Adrenal gland (tissue), 12 donors: Measurements from ENCODE around the gene TUBD1. TPM values are rescaled to one million over a fixed set of nuclear protein-coding genes. Genes with fewer than 3 reads are reported as not detected.
A peak's percentile ranks its signal among the peaks of the same experiment; 100 is the strongest.

Experiments used
- DNase-seq, 7 donors: peaks; one replicate each; pipeline ENCODE4 v3.0.0-alpha.2; 2019 to 2020
- H3K27ac ChIP-seq, 5 donors: fragments of 200-600 bp; sonication (generic) in 4 of 5; 1 replicate in 3 of 5; 2 replicates in 2 of 5; pipeline versions ENCODE4 v1.5.1 to v1.8.0; 2016 to 2020; ENCODE audit warnings: mild to moderate bottlenecking in 1 of 5
- H3K27me3 ChIP-seq: fragments of 200-600 bp; 2 replicates; pipeline ENCODE4 v1.8.0; 2021
- H3K36me3 ChIP-seq, 2 donors: fragments of 200-600 bp; replicated peaks in 1 of 2; 1 replicate in 1 of 2; 2 replicates in 1 of 2; pipeline versions ENCODE4 v1.5.1 to v1.8.0; 2018 to 2022
- H3K4me1 ChIP-seq, 2 donors: fragments of 200-600 bp; replicated peaks in 1 of 2; 1 replicate in 1 of 2; 2 replicates in 1 of 2; pipeline versions ENCODE4 v1.5.1 to v1.8.0; 2018 to 2021
- H3K4me3 ChIP-seq, 4 donors: fragments of 200-600 bp; sonication (generic) in 3 of 4; one replicate each; pipeline ENCODE4 v1.5.1; 2016 to 2018
- H3K9me3 ChIP-seq, 3 donors: fragments of 200-600 bp; sonication (generic) in 1 of 3; replicated peaks in 1 of 3; 1 replicate in 2 of 3; 2 replicates in 1 of 3; pipeline versions ENCODE4 v1.5.1 to v1.8.0; 2016 to 2021
- POLR2A ChIP-seq, 2 donors: fragments of 450-650 bp; IDR thresholded peaks; one replicate each; pipeline ENCODE4 v1.6.1; 2017; ENCODE audit warnings: antibody characterized with exemption in 2 of 2, mild to moderate bottlenecking in 2 of 2, moderate library complexity in 1 of 2
- WGBS, 4 donors: extraction: QIAGEN DNeasy Blood & Tissue Kit in 2 of 4; methylation state at CpG; one replicate each; pipeline versions ENCODE4 v1.1.5 to v1.1.7; 2013 to 2017; 5-methylcytosine and 5-hydroxymethylcytosine counted together
- intact Hi-C, 2 donors: fragments of 100-400 bp; cut with DNase I; formaldehyde crosslinking; loops; one replicate each; pipeline versions ENCODE4 v1.14.1 to v1.15.0; 2022 to 2023
- polyA plus RNA-seq, 3 donors: library from polyadenylated mRNA; stranded (reverse); fragments of 200-250 nt in 2 of 3; fragments of 350-450 nt in 1 of 3; fragmentation: Illumina TruSeq in 1 of 3; extraction: RNeasy Lipid Tissue Mini Kit (QIAGEN cat#74804) in 1 of 3; gene quantifications; one replicate each; pipeline ENCODE4 v1.2.3, GENCODE V29; 2013 to 2014
- total RNA-seq, 9 donors: library from RNA; depleted of rRNA in 4 of 9; stranded (reverse); fragments of >200 nt in 4 of 9; fragments of 120-200 nt in 1 of 9; fragmentation: NEBNext Ultra II Directional in 1 of 9; extraction: Animal tissue kit (Norgen Biotek cat#: 25700) in 1 of 9; gene quantifications; one replicate each; pipeline versions ENCODE4 v1.1.0 to v1.2.4, GENCODE V29; 2013 to 2023
- TF ChIP-seq, protein P1 (sequence below), 6 experiments: fragments of 450-650 bp in 4 of 6; fragments of 200-600 bp in 2 of 6; sonication (generic) in 1 of 6; IDR thresholded peaks; 1 replicate in 5 of 6; 2 replicates in 1 of 6; pipeline versions ENCODE4 v1.5.1 to v1.8.0; 2016 to 2021; ENCODE audit warnings: antibody characterized with exemption in 6 of 6, mild to moderate bottlenecking in 2 of 6, moderate library complexity in 1 of 6
- donor health status: healthy with polysubstance abuse.
- donor health status: Bipolar disorder and iron deficiency.
- donor health status: DM: yes; HTN: yes; CAD: no.
- donor health status: DM: no; HTN: no; CAD: no.
- donor health status: DM: no; HTN: no; CAD: no.
- donor health status: DM: yes; HTN: yes; CAD: no.

TUBD1 gene
- total and polyA plus RNA-seq, 12 donors: 3.1 to 14.1 (median 7.6) TPM

DNA sequence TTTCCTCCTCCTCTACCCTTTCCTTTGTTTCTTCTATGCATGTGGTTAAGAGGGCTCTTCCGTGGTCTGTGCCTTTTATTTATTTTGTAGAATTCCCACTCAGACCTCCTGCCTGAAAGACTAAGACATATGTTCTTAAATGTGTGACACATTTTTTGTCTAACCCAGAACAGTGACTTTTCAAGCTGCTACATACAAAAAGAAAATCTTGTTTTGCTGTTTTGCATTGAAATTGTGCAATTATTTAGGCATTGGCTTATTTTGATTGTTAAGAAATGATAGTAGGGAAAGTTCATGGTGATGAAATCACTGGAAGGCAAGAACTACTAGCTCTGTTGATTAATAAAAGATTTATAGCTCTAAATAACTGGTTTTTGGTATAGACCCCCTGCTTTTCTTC lies 76.8 kb downstream of the TUBD1 start:
- H3K27me3 ChIP-seq: no peaks in the 10 kb centered on the region
- TF ChIP-seq, protein P1, sequence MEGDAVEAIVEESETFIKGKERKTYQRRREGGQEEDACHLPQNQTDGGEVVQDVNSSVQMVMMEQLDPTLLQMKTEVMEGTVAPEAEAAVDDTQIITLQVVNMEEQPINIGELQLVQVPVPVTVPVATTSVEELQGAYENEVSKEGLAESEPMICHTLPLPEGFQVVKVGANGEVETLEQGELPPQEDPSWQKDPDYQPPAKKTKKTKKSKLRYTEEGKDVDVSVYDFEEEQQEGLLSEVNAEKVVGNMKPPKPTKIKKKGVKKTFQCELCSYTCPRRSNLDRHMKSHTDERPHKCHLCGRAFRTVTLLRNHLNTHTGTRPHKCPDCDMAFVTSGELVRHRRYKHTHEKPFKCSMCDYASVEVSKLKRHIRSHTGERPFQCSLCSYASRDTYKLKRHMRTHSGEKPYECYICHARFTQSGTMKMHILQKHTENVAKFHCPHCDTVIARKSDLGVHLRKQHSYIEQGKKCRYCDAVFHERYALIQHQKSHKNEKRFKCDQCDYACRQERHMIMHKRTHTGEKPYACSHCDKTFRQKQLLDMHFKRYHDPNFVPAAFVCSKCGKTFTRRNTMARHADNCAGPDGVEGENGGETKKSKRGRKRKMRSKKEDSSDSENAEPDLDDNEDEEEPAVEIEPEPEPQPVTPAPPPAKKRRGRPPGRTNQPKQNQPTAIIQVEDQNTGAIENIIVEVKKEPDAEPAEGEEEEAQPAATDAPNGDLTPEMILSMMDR (IDR thresholded peaks at IDR 0.05): no peak
- no peak for TF ChIP-seq POLR2A (IDR thresholded peaks at IDR 0.05)
- 37 to 89% (median 83%) methylated on average over 1 of the region's 1 CpG for WGBS, 4 donors
- H3K36me3 ChIP-seq: peaks cover 0 to 6% of the 10 kb centered on the region in 2 donors
- H3K4me1 ChIP-seq: no peaks in the 10 kb centered on the region
- no peak overlapping the region for H3K4me3 ChIP-seq
- H3K27ac ChIP-seq: peak overlapping the region in 3 of 5 donors; percentile 4 to 42 (median 16)
- intact Hi-C loops: no loop called here
- H3K9me3 ChIP-seq: no peaks in the 10 kb centered on the region
- no peak for DNase-seq

GRCh38 chr17:59814685-59815084 lies 78.1 kb downstream of the TUBD1 start:
- peaks cover 0 to 9% of the 10 kb centered on the region in 2 donors for H3K36me3 ChIP-seq
- no peak for TF ChIP-seq POLR2A (IDR thresholded peaks at IDR 0.05)
- TF ChIP-seq, protein P1 (IDR thresholded peaks at IDR 0.05): no peak
- H3K4me3 ChIP-seq: no peak overlapping the region
- no peaks in the 10 kb centered on the region for H3K27me3 ChIP-seq
- H3K9me3 ChIP-seq: no peaks in the 10 kb centered on the region
- intact Hi-C loops: no loop called here
- H3K4me1 ChIP-seq: no peaks in the 10 kb centered on the region
- DNase-seq: no peak
- WGBS, 4 donors: 83 to 88% (median 85%) methylated on average over 3 of the region's 3 CpGs
- H3K27ac ChIP-seq: no peak overlapping the region

GRCh38 chr17:59814276-59814675 lies 78.5 kb downstream of the TUBD1 start:
- no peak overlapping the region for H3K4me3 ChIP-seq
- H3K9me3 ChIP-seq: no peaks in the 10 kb centered on the region
- H3K36me3 ChIP-seq: peaks cover 0 to 10% of the 10 kb centered on the region in 2 donors
- intact Hi-C loops: no loop called here
- no peak overlapping the region for H3K27ac ChIP-seq
- no peaks in the 10 kb centered on the region for H3K4me1 ChIP-seq
- DNase-seq: no peak
- no peaks in the 10 kb centered on the region for H3K27me3 ChIP-seq
- TF ChIP-seq POLR2A (IDR thresholded peaks at IDR 0.05): no peak
- TF ChIP-seq, protein P1 (IDR thresholded peaks at IDR 0.05): no peak
- WGBS, 4 donors: 94 to 100% (median 98%) methylated on average over 1 of the region's 1 CpG

DNA sequence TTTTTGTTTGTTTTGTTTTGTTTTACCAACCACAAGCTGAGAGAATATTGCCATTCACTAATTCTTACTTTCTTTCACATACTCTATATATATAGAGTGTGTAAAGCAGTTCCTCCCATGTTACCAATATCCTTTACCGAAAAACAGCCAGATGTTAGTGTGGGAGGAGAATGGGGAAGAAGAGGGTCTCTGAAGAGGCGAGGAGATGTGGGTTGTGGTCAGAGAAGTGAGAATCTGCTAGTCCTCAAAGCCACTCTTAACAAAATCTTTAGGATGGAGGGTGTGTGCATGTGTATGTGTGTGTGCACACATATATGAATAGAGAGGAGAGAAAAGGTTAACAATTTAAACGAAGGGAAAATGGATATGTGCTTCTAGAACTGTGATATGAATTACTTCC lies 80.6 kb downstream of the TUBD1 start:
- no peak overlapping the region for H3K4me3 ChIP-seq
- intact Hi-C loops: no loop called here
- H3K4me1 ChIP-seq: no peaks in the 10 kb centered on the region
- peaks cover 0 to 10% of the 10 kb centered on the region in 2 donors for H3K36me3 ChIP-seq
- H3K9me3 ChIP-seq: no peaks in the 10 kb centered on the region
- TF ChIP-seq POLR2A (IDR thresholded peaks at IDR 0.05): no peak
- TF ChIP-seq, protein P1 (IDR thresholded peaks at IDR 0.05): no peak
- no peaks in the 10 kb centered on the region for H3K27me3 ChIP-seq
- no peak for DNase-seq
- H3K27ac ChIP-seq: no peak overlapping the region
- WGBS, 4 donors: 78 to 84% (median 82%) methylated on average over 3 of the region's 3 CpGs
